HepG2 (cell line): ENCODE measurements around the gene MBD3L2. TPM values are rescaled to one million over a fixed set of nuclear protein-coding genes. Genes with fewer than 3 reads are reported as not detected.

Experiments
- CBFB ChIP-seq: sonication (generic); formaldehyde crosslinking; IDR thresholded peaks from 2 replicates; pipeline ENCODE4 v1.4.0; 2020; ENCODE audit warnings: missing genetic modification reagents
- GLMP ChIP-seq: sonication (generic); formaldehyde crosslinking; IDR thresholded peaks from 2 replicates; pipeline ENCODE4 v1.9.0; 2021; ENCODE audit warnings: missing genetic modification reagents, mild to moderate bottlenecking, borderline replicate concordance
- IRF1 ChIP-seq: sonication (generic); formaldehyde crosslinking; IDR thresholded peaks from 2 replicates; pipeline ENCODE4 v1.4.0; 2020; ENCODE audit warnings: low read depth, mild to moderate bottlenecking, missing genetic modification reagents
- KDM1A ChIP-seq: IDR thresholded peaks from 2 replicates; pipeline ENCODE4 v1.6.1; 2016; ENCODE audit warnings: missing compliant biosample characterization
- KLF12 ChIP-seq: sonication (generic); formaldehyde crosslinking; IDR thresholded peaks from 2 replicates; pipeline ENCODE4 v1.4.0; 2020; ENCODE audit warnings: missing genetic modification reagents, borderline replicate concordance
- MAZ ChIP-seq, 2 experiments: sonication (generic) in 1 of 2; formaldehyde crosslinking in 1 of 2; IDR thresholded peaks; 2 replicates each; pipeline versions ENCODE4 v1.5.0 to v1.6.1; 2012 to 2020; ENCODE audit warnings: low read depth in 2 of 2, mild to moderate bottlenecking in 2 of 2, borderline replicate concordance in 1 of 2, improper control_type of control experiment in 1 of 2, low read length in 1 of 2, missing genetic modification reagents in 1 of 2, moderate library complexity in 1 of 2
- SRSF9 ChIP-seq: fragments of 200-400 bp; formaldehyde crosslinking; IDR thresholded peaks from 2 replicates; pipeline ENCODE4 v1.6.1; 2018; ENCODE audit warnings: borderline replicate concordance, mild to moderate bottlenecking, low read depth, low read length; ENCODE audit not compliant: insufficient read depth, poor library complexity, severe bottlenecking
- ZBTB39 ChIP-seq: sonication (generic); formaldehyde crosslinking; IDR thresholded peaks from 2 replicates; pipeline ENCODE4 v1.5.0; 2020; ENCODE audit warnings: missing genetic modification reagents
- ZNF142 ChIP-seq: sonication (generic); formaldehyde crosslinking; IDR thresholded peaks from 2 replicates; pipeline ENCODE4 v1.4.0; 2020; ENCODE audit warnings: missing genetic modification reagents
- ZNF224 ChIP-seq: sonication (generic); formaldehyde crosslinking; IDR thresholded peaks from 2 replicates; pipeline ENCODE4 v1.5.0; 2020; ENCODE audit warnings: mild to moderate bottlenecking, missing genetic modification reagents
- ZNF24 ChIP-seq: fragments of 450-650 bp; IDR thresholded peaks from 2 replicates; pipeline ENCODE4 v1.6.1; 2017; ENCODE audit warnings: antibody characterized with exemption, mild to moderate bottlenecking
- ZNF382 ChIP-seq: sonication (generic); formaldehyde crosslinking; IDR thresholded peaks from 2 replicates; pipeline ENCODE4 v1.5.0; 2020; ENCODE audit warnings: missing genetic modification reagents, mild to moderate bottlenecking, borderline replicate concordance
- ZNF431 ChIP-seq: sonication (generic); formaldehyde crosslinking; IDR thresholded peaks from 2 replicates; pipeline ENCODE4 v1.9.0; 2022; ENCODE audit warnings: missing genetic modification reagents, low read depth, mild to moderate bottlenecking, borderline replicate concordance
- ZNF441 ChIP-seq: sonication (generic); formaldehyde crosslinking; IDR thresholded peaks from 2 replicates; pipeline ENCODE4 v1.7.0; 2021; ENCODE audit warnings: missing genetic modification reagents, borderline replicate concordance
- ZNF543 ChIP-seq: sonication (generic); formaldehyde crosslinking; IDR thresholded peaks from 2 replicates; pipeline ENCODE4 v1.4.0; 2020; ENCODE audit warnings: mild to moderate bottlenecking, missing genetic modification reagents
- ZNF564 ChIP-seq: sonication (generic); formaldehyde crosslinking; IDR thresholded peaks from 2 replicates; pipeline ENCODE4 v1.8.1; 2023; ENCODE audit warnings: mild to moderate bottlenecking, missing genetic modification reagents
- ZNF614 ChIP-seq: IDR thresholded peaks from 2 replicates; pipeline ENCODE4 v1.6.1; 2018; ENCODE audit warnings: missing biosample characterization, missing genetic modification reagents, inconsistent platforms, borderline replicate concordance
- polyA plus RNA-seq, 8 experiments: library from polyadenylated mRNA; depleted of rRNA in 3 of 8; stranded (reverse) in 7 of 8; unstranded in 1 of 8; fragments of >200 nt; fragmentation: Illumina TruSeq in 4 of 8; extraction: Trizol in 4 of 8; gene quantifications; 2 replicates each; pipeline versions ENCODE4 v1.2.1 to v1.2.3, GENCODE V29; 2011 to 2016; ENCODE audit warnings: low read depth in 4 of 8, missing spikeins in 1 of 8, mixed read lengths in 1 of 8; ENCODE audit not compliant: insufficient read depth in 1 of 8
- total RNA-seq, 5 experiments: library from RNA; depleted of rRNA; stranded (reverse); fragments of >200 nt; fragmentation: Illumina TruSeq; extraction: Trizol; gene quantifications; 2 replicates each; pipeline ENCODE4 v1.2.3, GENCODE V29; 2016; ENCODE audit warnings: low read depth in 1 of 5

Gene MBD3L2
- total and polyA plus RNA-seq, 2 of the 13 experiments (the other 11 are each of a cell fraction or from before 2014, with no cell fraction given) = not detected

GRCh38 chr19:7069042-7069903 is 20.2 kb downstream of the MBD3L2 start, which contains the start of gene ZNF557 (continued):
- TF ChIP-seq IRF1 (CRISPR knock-in tag) (no peak), ZBTB39 (no peak), ZNF24 (no peak), ZNF614 (no peak), ZNF142 (CRISPR knock-in tag) (0 out of 2 replicates have a peak, but pooled peaks have one; percentile 24), CBFB (CRISPR knock-in tag) (no peak), KLF12 (CRISPR knock-in tag) (0 out of 2 replicates have a peak, but pooled peaks have one; percentile 66), ZNF382 (no peak), ZNF431 (no peak), KDM1A (CRISPR knock-in tag) (no peak), SRSF9 (no peak), ZNF564 (CRISPR knock-in tag) (peak; percentile 33; the same call in 1 of the 2 replicates), MAZ (IDR thresholded peaks at IDR 0.05; ENCODE audit: borderline replicate concordance, low read depth, low read length) (peak; percentile 78; the same call in 1 of the 2 replicates), MAZ (CRISPR knock-in tag; IDR thresholded peaks at IDR 0.05; ENCODE audit: low read depth) (peak; percentile 54), GLMP (CRISPR knock-in tag) (no peak), ZNF441 (peak; percentile 47; the same call in 1 of the 2 replicates), ZNF224 (no peak), ZNF543 (CRISPR knock-in tag) (peak; percentile 23; the same call in 1 of the 2 replicates)
